K562 (cell line): ENCODE results near the gene RPUSD1. TPM values are rescaled to one million over a fixed set of nuclear protein-coding genes. Genes with fewer than 3 reads are reported as not detected.

Source experiments
- C11orf30 ChIP-seq: fragments of 450-650 bp; IDR thresholded peaks from 2 replicates; pipeline ENCODE4 v1.6.1; 2016; ENCODE audit warnings: low read depth, mild to moderate bottlenecking
- CBFA2T3 ChIP-seq: fragments of 450-650 bp; IDR thresholded peaks from 2 replicates; pipeline ENCODE4 v1.6.1; 2017
- CBX1 ChIP-seq: sonication (generic); IDR thresholded peaks from 2 replicates; pipeline ENCODE4 v1.6.1; 2016; ENCODE audit warnings: antibody characterized with exemption, low read depth, mild to moderate bottlenecking
- COPS2 ChIP-seq: fragments of 450-650 bp; conservative IDR thresholded peaks from 2 replicates; pipeline ENCODE4 v1.6.1; 2016; ENCODE audit warnings: mild to moderate bottlenecking, moderate library complexity
- GMEB1 ChIP-seq: fragments of 250-450 bp; sonication (Bioruptor Pico); IDR thresholded peaks from 2 replicates; pipeline ENCODE4 v1.4.0; 2020; ENCODE audit warnings: mild to moderate bottlenecking
- HNRNPLL ChIP-seq: fragments of 200-400 bp; formaldehyde crosslinking; IDR thresholded peaks from 2 replicates; pipeline ENCODE4 v1.6.1; 2017; ENCODE audit warnings: low read length, low read depth, mild to moderate bottlenecking; ENCODE audit not compliant: poor library complexity, severe bottlenecking
- L3MBTL2 ChIP-seq: fragments of 450-650 bp; IDR thresholded peaks from 2 replicates; pipeline ENCODE4 v1.6.1; 2016; ENCODE audit warnings: mild to moderate bottlenecking, moderate library complexity
- MAFG ChIP-seq: fragments of 450-650 bp; conservative IDR thresholded peaks from 2 replicates; pipeline ENCODE4 v1.6.1; 2016; ENCODE audit warnings: missing genetic modification characterization, missing compliant biosample characterization
- NR1H2 ChIP-seq: sonication (generic); formaldehyde crosslinking; IDR thresholded peaks from 2 replicates; pipeline ENCODE4 v1.4.0; 2020; ENCODE audit warnings: mild to moderate bottlenecking, missing genetic modification reagents
- NR3C1 ChIP-seq: sonication (generic); formaldehyde crosslinking; IDR thresholded peaks from 2 replicates; pipeline ENCODE4 v1.8.1; 2022; ENCODE audit warnings: missing genetic modification reagents
- PHF21A ChIP-seq: fragments of 450-650 bp; IDR thresholded peaks from 2 replicates; pipeline ENCODE4 v1.6.1; 2017; ENCODE audit warnings: low read depth, borderline replicate concordance
- PRDM10 ChIP-seq: fragments of 450-650 bp; IDR thresholded peaks from 2 replicates; pipeline ENCODE4 v1.6.1; 2018; ENCODE audit not compliant: partially characterized antibody
- RUNX1 ChIP-seq: sonication (generic); IDR thresholded peaks from 2 replicates; pipeline ENCODE4 v1.6.1; 2016; ENCODE audit warnings: antibody characterized with exemption, low read depth
- SMARCC2 ChIP-seq: fragments of 450-650 bp; IDR thresholded peaks from 2 replicates; pipeline ENCODE4 v1.6.1; 2017; ENCODE audit warnings: antibody characterized with exemption, moderate library complexity, mild to moderate bottlenecking, low read depth
- SMC3 ChIP-seq: conservative IDR thresholded peaks from 2 replicates; pipeline ENCODE4 v1.6.1; 2011; ENCODE audit warnings: low read depth, low read length, improper control_type of control experiment; ENCODE audit not compliant: insufficient read depth
- ZBTB33 ChIP-seq: sonication (generic); formaldehyde crosslinking; IDR thresholded peaks from 2 replicates; pipeline ENCODE4 v1.8.1; 2023; ENCODE audit warnings: mild to moderate bottlenecking, missing genetic modification reagents
- ZNF347 ChIP-seq: fragments of 450-650 bp; formaldehyde crosslinking; IDR thresholded peaks from 2 replicates; pipeline ENCODE4 v1.4.0; 2020; ENCODE audit warnings: low read depth, mild to moderate bottlenecking, moderate library complexity
- polyA plus RNA-seq, 8 experiments: library from polyadenylated mRNA; depleted of rRNA in 4 of 8; stranded (reverse) in 5 of 8; unstranded in 3 of 8; fragments of >200 nt; fragmentation: Nextera tagmentation in 2 of 8; fragmentation: Illumina TruSeq in 1 of 8; extraction: Ambion mirVana in 2 of 8; extraction: Trizol in 1 of 8; gene quantifications; 2 replicates each; pipeline versions ENCODE4 v1.2.1 to v1.2.3, GENCODE V29; 2011 to 2014; ENCODE audit warnings: inconsistent platforms in 1 of 8, missing spikeins in 1 of 8
- total RNA-seq, 7 experiments: library from RNA; depleted of rRNA in 6 of 7; stranded (reverse); fragments of >200 nt in 6 of 7; fragmentation: Illumina TruSeq in 2 of 7; extraction: Trizol in 2 of 7; gene quantifications; 2 replicates each; pipeline versions ENCODE4 v1.2.1 to v1.2.3, GENCODE V29; 2011 to 2021; ENCODE audit warnings: low replicate concordance in 1 of 7

The RPUSD1 gene
- total and polyA plus RNA-seq, 9 of the 15 experiments (the other 6 are each of a cell fraction or from before 2014, with no cell fraction given): 0.45 to 56.6 (median 12.0) TPM

DNA sequence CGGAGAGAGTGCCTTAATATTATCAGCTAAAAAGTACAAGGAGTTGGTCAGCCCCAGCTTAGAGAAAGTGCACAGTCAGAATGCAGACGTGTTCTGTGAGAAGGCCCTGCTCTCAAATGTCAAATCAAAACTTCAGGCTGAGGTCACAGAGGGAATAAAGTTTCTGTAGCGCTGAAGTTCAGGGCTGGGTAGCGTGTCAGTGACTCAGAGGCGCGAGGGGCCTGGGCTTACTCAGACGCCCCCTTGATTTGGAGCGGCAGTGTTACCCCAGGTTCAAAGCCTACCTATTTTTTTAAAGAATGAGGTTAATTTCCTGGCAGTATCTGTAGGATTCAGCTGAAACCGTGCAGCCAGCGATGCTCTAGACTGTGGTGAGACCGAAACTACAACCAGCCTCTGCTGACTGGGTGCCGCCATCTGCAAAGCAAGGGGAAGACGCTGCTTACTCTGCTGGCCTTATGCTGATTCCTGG, 52.2 kb downstream of the RPUSD1 start (continued):
- TF ChIP-seq PRDM10: peak; percentile 24
- TF ChIP-seq HNRNPLL: no peak
- no peak for TF ChIP-seq COPS2
- TF ChIP-seq ZBTB33 (CRISPR knock-in tag): peak; percentile 59; the same call in 1 of the 2 replicates
- TF ChIP-seq SMARCC2: no peak
- no peak for TF ChIP-seq GMEB1 (CRISPR knock-in tag)
- no peak for TF ChIP-seq SMC3
- TF ChIP-seq C11orf30: no peak; the same call in 1 of the 2 replicates
- no peak for TF ChIP-seq L3MBTL2
- TF ChIP-seq MAFG (tag): peak; percentile 71
- no peak for TF ChIP-seq ZNF347
- peak; percentile 57; the same call in 1 of the 2 replicates for TF ChIP-seq PHF21A
- no peak for TF ChIP-seq NR1H2
- no peak for TF ChIP-seq NR3C1 (CRISPR knock-in tag)
- TF ChIP-seq RUNX1: no peak
- TF ChIP-seq CBFA2T3: 0 out of 2 replicates have a peak, but pooled peaks have one; percentile 8
- TF ChIP-seq CBX1: no peak
